HepG2 (cell line): ENCODE measurements around the gene ARHGAP25. TPM values are rescaled to one million over a fixed set of nuclear protein-coding genes. Genes with fewer than 3 reads are reported as not detected.

Experiments
- ATAC-seq: fragments of 200-7000 bp; cut with Tn5 transposase; 3 replicates; pipeline ENCODE4 v1.9.1; 2020; ENCODE audit warnings: mild to moderate bottlenecking, moderate library complexity
- BruUV-seq: library from RNA; stranded (reverse); fragments of 400-500 nt; replicated peaks from 2 replicates; lab custom pipeline; 2021; lab: Mats Ljungman, UMichigan
- CTCF ChIA-PET: fragments of 300-600 bp; formaldehyde crosslinking; extraction: SDS; loops from one replicate; lab custom pipeline; 2021; ENCODE audit warnings: low total read pairs, inconsistent platforms, low intra/inter-chr PET ratio; lab: Yijun Ruan, JAX
- POLR2A ChIA-PET: fragments of 350-600 bp; sonication (Branson Sonifier 250); formaldehyde crosslinking; loops from one replicate; lab custom pipeline; 2020; ENCODE audit warnings: antibody characterized with exemption, inconsistent platforms; lab: Yijun Ruan, JAX
- DNase-seq: peaks from one replicate; pipeline ENCODE4 v3.0.0-alpha.2; 2015; ENCODE audit warnings: low spot score
- FAIRE-seq: peaks from 3 replicates; lab custom pipeline; 2011; peaks lifted over from hg19 to GRCh38; lab: Jason Lieb, UNC
- H2AFZ ChIP-seq: one replicate; pipeline ENCODE4 v1.6.1; 2011; ENCODE audit warnings: low read length, inconsistent platforms
- H3K27ac ChIP-seq: fragments of 300-600 bp; 3 replicates; pipeline ENCODE4 v1.8.0; 2011; ENCODE audit warnings: mixed run types, mild to moderate bottlenecking, mixed read lengths, low read length, inconsistent platforms; ENCODE audit not compliant: insufficient read depth; ENCODE audit errors: extremely low read length
- H3K27me3 ChIP-seq, 2 experiments: fragments of 200-600 bp in 1 of 2; 2 replicates in 1 of 2; 3 replicates in 1 of 2; pipeline versions ENCODE4 v1.6.0 to v1.8.0; 2011; ENCODE audit warnings: low read length in 2 of 2, mild to moderate bottlenecking in 2 of 2, moderate library complexity in 2 of 2, inconsistent platforms in 1 of 2; ENCODE audit not compliant: insufficient read depth in 2 of 2, control insufficient read depth in 1 of 2
- H3K36me3 ChIP-seq, 2 experiments: fragments of 200-600 bp in 1 of 2; replicated peaks in 1 of 2; 2 replicates in 1 of 2; 3 replicates in 1 of 2; pipeline versions ENCODE4 v1.5.1 to v1.8.0; 2011; ENCODE audit warnings: low read length in 2 of 2, inconsistent platforms in 1 of 2; ENCODE audit not compliant: insufficient read depth in 2 of 2, control insufficient read depth in 1 of 2
- H3K4me1 ChIP-seq: 2 replicates; pipeline ENCODE4 v1.5.1; 2012; ENCODE audit warnings: low read length, inconsistent platforms; ENCODE audit not compliant: insufficient read depth
- H3K4me2 ChIP-seq: 2 replicates; pipeline ENCODE4 v1.6.0; 2011; ENCODE audit warnings: low read depth, low read length, inconsistent platforms
- H3K4me3 ChIP-seq, 3 experiments: fragments of 200-600 bp in 1 of 3; sonication (generic), shearing (Covaris generic) in 1 of 3; replicated peaks in 1 of 3; 2 replicates each; pipeline ENCODE4 v1.5.1; 2011 to 2016; ENCODE audit warnings: low read length in 3 of 3, inconsistent platforms in 2 of 3, low read depth in 2 of 3, mild to moderate bottlenecking in 2 of 3, control low read depth in 1 of 3, mixed read lengths in 1 of 3; ENCODE audit not compliant: insufficient read depth in 1 of 3
- H3K79me2 ChIP-seq: one replicate; pipeline ENCODE4 v1.6.1; 2011; ENCODE audit warnings: low read length, inconsistent platforms; ENCODE audit not compliant: insufficient read depth
- H3K9ac ChIP-seq: 2 replicates; pipeline ENCODE4 v1.6.0; 2011; ENCODE audit warnings: mild to moderate bottlenecking, low read depth, low read length, inconsistent platforms; ENCODE audit not compliant: insufficient read depth
- H3K9me3 ChIP-seq: 2 replicates; pipeline ENCODE4 v1.5.1; 2012; ENCODE audit warnings: mild to moderate bottlenecking, low read length
- H4K20me1 ChIP-seq: 2 replicates; pipeline ENCODE4 v1.6.0; 2011; ENCODE audit warnings: inconsistent platforms, mild to moderate bottlenecking, low read length, moderate library complexity; ENCODE audit not compliant: insufficient read depth
- ATF5 ChIP-seq: sonication (generic); formaldehyde crosslinking; IDR thresholded peaks from 2 replicates; pipeline ENCODE4 v1.4.0; 2020; ENCODE audit warnings: mild to moderate bottlenecking, low read depth, missing genetic modification reagents
- ELK4 ChIP-seq: sonication (generic); formaldehyde crosslinking; IDR thresholded peaks from 2 replicates; pipeline ENCODE4 v1.9.0; 2021; ENCODE audit warnings: missing genetic modification reagents, borderline replicate concordance
- FOXA1 ChIP-seq, 2 experiments: fragments of 450-650 bp in 1 of 2; sonication (generic) in 1 of 2; formaldehyde crosslinking in 1 of 2; IDR thresholded peaks; 2 replicates each; pipeline versions ENCODE4 v1.4.0 to v1.6.1; 2016 to 2020; ENCODE audit warnings: missing genetic modification reagents in 1 of 2
- IRF2 ChIP-seq: IDR thresholded peaks from 2 replicates; pipeline ENCODE4 v1.6.1; 2018; ENCODE audit warnings: missing genetic modification reagents, missing compliant biosample characterization
- JUN ChIP-seq: sonication (generic); formaldehyde crosslinking; IDR thresholded peaks from 2 replicates; pipeline ENCODE4 v1.4.0; 2020; ENCODE audit warnings: mild to moderate bottlenecking, missing genetic modification reagents
- KLF16 ChIP-seq, 2 experiments: sonication (generic) in 1 of 2; formaldehyde crosslinking in 1 of 2; IDR thresholded peaks; 2 replicates each; pipeline versions ENCODE4 v1.6.1 to v1.8.0; 2016 to 2023; ENCODE audit warnings: missing genetic modification reagents in 2 of 2, missing compliant biosample characterization in 1 of 2
- NAIF1 ChIP-seq: sonication (generic); formaldehyde crosslinking; IDR thresholded peaks from 2 replicates; pipeline ENCODE4 v1.5.0; 2020; ENCODE audit warnings: mild to moderate bottlenecking, missing genetic modification reagents, borderline replicate concordance
- NR2F1 ChIP-seq, 2 experiments: fragments of 450-650 bp in 1 of 2; formaldehyde crosslinking in 1 of 2; IDR thresholded peaks; 2 replicates each; pipeline versions ENCODE4 v1.5.0 to v1.6.1; 2016 to 2020; ENCODE audit warnings: mild to moderate bottlenecking in 1 of 2, missing compliant biosample characterization in 1 of 2, missing genetic modification reagents in 1 of 2, moderate library complexity in 1 of 2
- THAP7 ChIP-seq: sonication (generic); formaldehyde crosslinking; IDR thresholded peaks from 2 replicates; pipeline ENCODE4 v1.8.1; 2023; ENCODE audit warnings: mild to moderate bottlenecking, missing genetic modification reagents
- THYN1 ChIP-seq: sonication (generic); formaldehyde crosslinking; IDR thresholded peaks from 2 replicates; pipeline ENCODE4 v1.8.1; 2023; ENCODE audit warnings: low read depth, mild to moderate bottlenecking, moderate library complexity, missing genetic modification reagents, borderline replicate concordance
- ZNF660 ChIP-seq: sonication (generic); formaldehyde crosslinking; IDR thresholded peaks from 2 replicates; pipeline ENCODE4 v1.5.1; 2020; ENCODE audit warnings: mild to moderate bottlenecking, low read depth, missing genetic modification reagents, borderline replicate concordance
- ZNF7 ChIP-seq: IDR thresholded peaks from 2 replicates; pipeline ENCODE4 v1.6.1; 2016; ENCODE audit warnings: missing biosample characterization, missing genetic modification reagents
- ZSCAN21 ChIP-seq: sonication (generic); formaldehyde crosslinking; IDR thresholded peaks from 2 replicates; pipeline ENCODE4 v1.8.0; 2022; ENCODE audit warnings: mild to moderate bottlenecking, missing genetic modification reagents, moderate library complexity, borderline replicate concordance
- WGBS: methylation state at CpG from one replicate; pipeline ENCODE4 v1.1.6; 2017; ENCODE audit warnings: low lambda C conversion rate; 5-methylcytosine and 5-hydroxymethylcytosine counted together
- in situ Hi-C: cut with HindIII; loops from 2 replicates; pipeline ENCODE4 v1.10.0; 2017; ENCODE audit warnings: low pct_unique_long_range_greater_than_20kb; ENCODE audit not compliant: extremely low pct_ligation_motif_present
- intact Hi-C: fragments of 100-400 bp; cut with micrococcal nuclease; formaldehyde crosslinking; loops from one replicate; pipeline ENCODE4 v1.10.0; 2022; ENCODE audit not compliant: unreplicated experiment
- polyA plus RNA-seq, 8 experiments: library from polyadenylated mRNA; depleted of rRNA in 3 of 8; stranded (reverse) in 7 of 8; unstranded in 1 of 8; fragments of >200 nt; fragmentation: Illumina TruSeq in 4 of 8; extraction: Trizol in 4 of 8; gene quantifications; 2 replicates each; pipeline versions ENCODE4 v1.2.1 to v1.2.3, GENCODE V29; 2011 to 2016; ENCODE audit warnings: low read depth in 4 of 8, missing spikeins in 1 of 8, mixed read lengths in 1 of 8; ENCODE audit not compliant: insufficient read depth in 1 of 8
- total RNA-seq, 5 experiments: library from RNA; depleted of rRNA; stranded (reverse); fragments of >200 nt; fragmentation: Illumina TruSeq; extraction: Trizol; gene quantifications; 2 replicates each; pipeline ENCODE4 v1.2.3, GENCODE V29; 2016; ENCODE audit warnings: low read depth in 1 of 5
- TF ChIP-seq, protein P1 (sequence below): sonication (generic); formaldehyde crosslinking; IDR thresholded peaks from 2 replicates; pipeline ENCODE4 v1.5.1; 2020; ENCODE audit warnings: missing genetic modification reagents, mild to moderate bottlenecking, borderline replicate concordance
- TF ChIP-seq, protein P2 (sequence below): sonication (generic); formaldehyde crosslinking; IDR thresholded peaks from 2 replicates; pipeline ENCODE4 v1.8.0; 2022; ENCODE audit warnings: mild to moderate bottlenecking, missing genetic modification reagents, borderline replicate concordance
- TF ChIP-seq, protein P3 (sequence below): sonication (generic); formaldehyde crosslinking; IDR thresholded peaks from 2 replicates; pipeline ENCODE4 v1.4.0; 2020; ENCODE audit warnings: missing genetic modification reagents

ARHGAP25 gene
- total and polyA plus RNA-seq, 2 of the 13 experiments (the other 11 are each of a cell fraction or from before 2014, with no cell fraction given) = not detected

GRCh38 chr2:68715353-68716041 lies 19.1 kb upstream of the ARHGAP25 start:
- BruUV-seq = no TSS peak
- in situ Hi-C loops = no loop called here
- peak; percentile 88 for FAIRE-seq
- TF ChIP-seq NR2F1 (CRISPR knock-in tag; IDR thresholded peaks at IDR 0.05) (no peak), ZSCAN21 (CRISPR knock-in tag) (no peak), KLF16 (CRISPR knock-in tag; IDR thresholded peaks at IDR 0.05) (no peak; a peak in 1 of 4 replicates), JUN (no peak), THAP7 (no peak), ATF5 (no peak), THYN1 (no peak), NAIF1 (CRISPR knock-in tag) (no peak), ZNF7 (CRISPR knock-in tag) (no peak), IRF2 (CRISPR knock-in tag) (peak; percentile 51; the same call in 1 of the 2 replicates), ZNF660 (CRISPR knock-in tag) (no peak), ELK4 (CRISPR knock-in tag) (no peak), FOXA1 (IDR thresholded peaks at IDR 0.05) (no peak), FOXA1 (CRISPR knock-in tag; IDR thresholded peaks at IDR 0.05) (no peak)
- TF ChIP-seq, protein P1, sequence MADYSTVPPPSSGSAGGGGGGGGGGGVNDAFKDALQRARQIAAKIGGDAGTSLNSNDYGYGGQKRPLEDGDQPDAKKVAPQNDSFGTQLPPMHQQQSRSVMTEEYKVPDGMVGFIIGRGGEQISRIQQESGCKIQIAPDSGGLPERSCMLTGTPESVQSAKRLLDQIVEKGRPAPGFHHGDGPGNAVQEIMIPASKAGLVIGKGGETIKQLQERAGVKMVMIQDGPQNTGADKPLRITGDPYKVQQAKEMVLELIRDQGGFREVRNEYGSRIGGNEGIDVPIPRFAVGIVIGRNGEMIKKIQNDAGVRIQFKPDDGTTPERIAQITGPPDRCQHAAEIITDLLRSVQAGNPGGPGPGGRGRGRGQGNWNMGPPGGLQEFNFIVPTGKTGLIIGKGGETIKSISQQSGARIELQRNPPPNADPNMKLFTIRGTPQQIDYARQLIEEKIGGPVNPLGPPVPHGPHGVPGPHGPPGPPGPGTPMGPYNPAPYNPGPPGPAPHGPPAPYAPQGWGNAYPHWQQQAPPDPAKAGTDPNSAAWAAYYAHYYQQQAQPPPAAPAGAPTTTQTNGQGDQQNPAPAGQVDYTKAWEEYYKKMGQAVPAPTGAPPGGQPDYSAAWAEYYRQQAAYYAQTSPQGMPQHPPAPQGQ (CRISPR knock-in tag) = no peak
- TF ChIP-seq, protein P2, sequence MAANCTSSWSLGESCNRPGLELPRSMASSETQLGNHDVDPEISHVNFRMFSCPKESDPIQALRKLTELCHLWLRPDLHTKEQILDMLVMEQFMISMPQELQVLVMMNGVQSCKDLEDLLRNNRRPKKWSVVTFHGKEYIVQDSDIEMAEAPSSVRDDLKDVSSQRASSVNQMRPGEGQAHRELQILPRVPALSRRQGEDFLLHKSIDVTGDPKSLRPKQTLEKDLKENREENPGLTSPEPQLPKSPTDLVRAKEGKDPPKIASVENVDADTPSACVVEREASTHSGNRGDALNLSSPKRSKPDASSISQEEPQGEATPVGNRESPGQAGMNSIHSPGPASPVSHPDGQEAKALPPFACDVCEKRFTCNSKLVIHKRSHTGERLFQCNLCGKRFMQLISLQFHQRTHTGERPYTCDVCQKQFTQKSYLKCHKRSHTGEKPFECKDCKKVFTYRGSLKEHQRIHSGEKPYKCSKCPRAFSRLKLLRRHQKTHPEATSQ (CRISPR knock-in tag) = no peak
- TF ChIP-seq, protein P3, sequence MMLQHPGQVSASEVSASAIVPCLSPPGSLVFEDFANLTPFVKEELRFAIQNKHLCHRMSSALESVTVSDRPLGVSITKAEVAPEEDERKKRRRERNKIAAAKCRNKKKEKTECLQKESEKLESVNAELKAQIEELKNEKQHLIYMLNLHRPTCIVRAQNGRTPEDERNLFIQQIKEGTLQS (CRISPR knock-in tag) = no peak

More at GRCh38 chr2:68715353-68716041, 19.1 kb upstream of the ARHGAP25 start:
- WGBS = 17% methylated on average over 13 of the region's 13 CpGs
- Histone ChIP-seq H3K4me3 (no peak overlapping the region), H3K27ac (no peak overlapping the region), H3K9ac (no peak overlapping the region), H3K36me3 (no peaks in the 10 kb centered on the region), H2AFZ (no peak overlapping the region), H3K27me3 (no peaks in the 10 kb centered on the region), H3K4me1 (no peaks in the 10 kb centered on the region), H4K20me1 (no peaks in the 10 kb centered on the region), H3K79me2 (no peaks in the 10 kb centered on the region), H3K9me3 (no peaks in the 10 kb centered on the region), H3K4me2 (no peak overlapping the region)
- ChIA-PET CTCF (interaction anchor here (1.6 to 3.4 kb wide), 3 partner anchors 225 to 252 kb away, joined by 3 to 48 read pairs (median 15); no protein-coding TSS in a partner anchor), POLR2A (no interaction called here)
- ATAC-seq (peak; percentile 100), DNase-seq (peak; percentile 71)
- intact Hi-C loops = loop anchor here (1.0 kb wide), 2 partner anchors 228 to 252 kb away; no protein-coding TSS in a partner anchor
